ENCODE measurements around the gene FNDC8. TPM values are rescaled to one million over a fixed set of nuclear protein-coding genes. Genes with fewer than 3 reads are reported as not detected.

The FNDC8 gene
- total and polyA plus RNA-seq, 2 donors (not counting 1 experiment from before 2014, with no cell fraction given), result not detected

DNA sequence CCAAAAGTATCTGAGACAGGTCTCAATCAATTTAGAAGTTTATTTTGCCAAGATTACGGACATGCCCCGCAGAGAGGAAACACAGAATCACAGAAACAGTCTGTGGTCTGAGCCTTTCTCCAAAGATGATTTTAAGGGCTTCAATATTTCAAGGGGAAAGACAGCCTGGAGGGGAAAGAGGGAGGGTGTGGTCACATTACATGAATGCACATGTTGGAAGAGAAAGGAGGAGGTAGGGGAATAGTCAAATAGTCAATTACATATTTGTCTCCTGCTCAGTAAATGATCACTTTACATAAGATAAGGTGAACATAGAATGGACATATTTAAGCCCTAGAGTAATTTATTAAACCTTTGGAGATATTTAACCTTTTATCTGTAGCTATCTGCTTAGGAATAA is 38.5 kb downstream of the FNDC8 start:
- TF ChIP-seq, protein P1, sequence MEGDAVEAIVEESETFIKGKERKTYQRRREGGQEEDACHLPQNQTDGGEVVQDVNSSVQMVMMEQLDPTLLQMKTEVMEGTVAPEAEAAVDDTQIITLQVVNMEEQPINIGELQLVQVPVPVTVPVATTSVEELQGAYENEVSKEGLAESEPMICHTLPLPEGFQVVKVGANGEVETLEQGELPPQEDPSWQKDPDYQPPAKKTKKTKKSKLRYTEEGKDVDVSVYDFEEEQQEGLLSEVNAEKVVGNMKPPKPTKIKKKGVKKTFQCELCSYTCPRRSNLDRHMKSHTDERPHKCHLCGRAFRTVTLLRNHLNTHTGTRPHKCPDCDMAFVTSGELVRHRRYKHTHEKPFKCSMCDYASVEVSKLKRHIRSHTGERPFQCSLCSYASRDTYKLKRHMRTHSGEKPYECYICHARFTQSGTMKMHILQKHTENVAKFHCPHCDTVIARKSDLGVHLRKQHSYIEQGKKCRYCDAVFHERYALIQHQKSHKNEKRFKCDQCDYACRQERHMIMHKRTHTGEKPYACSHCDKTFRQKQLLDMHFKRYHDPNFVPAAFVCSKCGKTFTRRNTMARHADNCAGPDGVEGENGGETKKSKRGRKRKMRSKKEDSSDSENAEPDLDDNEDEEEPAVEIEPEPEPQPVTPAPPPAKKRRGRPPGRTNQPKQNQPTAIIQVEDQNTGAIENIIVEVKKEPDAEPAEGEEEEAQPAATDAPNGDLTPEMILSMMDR (IDR thresholded peaks at IDR 0.05), result no peak
- no peak for TF ChIP-seq EZH2 (IDR thresholded peaks at IDR 0.05; ENCODE audit: borderline replicate concordance, insufficient read depth, low read depth, low read length, poor library complexity, severe bottlenecking)
- peaks cover 0 to 22% (median 11%) of the 10 kb centered on the region in 4 experiments for H3K27me3 ChIP-seq (replicated peaks in 1 of 4; ENCODE audit: control extremely low read depth in 1 of 4, control insufficient read depth in 3 of 4, insufficient read depth in 4 of 4, low read length in 3 of 4)
- H3K4me2 ChIP-seq (replicated peaks; ENCODE audit: low read depth, low read length, poor library complexity, severe bottlenecking), result no peak overlapping the region
- no peaks in the 10 kb centered on the region for H3K9me3 ChIP-seq (ENCODE audit: control extremely low read depth in 1 of 3, control insufficient read depth in 2 of 3, insufficient read depth in 1 of 3, low read length in 2 of 3)
- no peaks in the 10 kb centered on the region for H3K4me1 ChIP-seq (ENCODE audit: control insufficient read depth in 2 of 2, insufficient read depth in 2 of 2, low read length in 2 of 2)
- no peak overlapping the region for H2AFZ ChIP-seq (ENCODE audit: insufficient read depth, low read depth, low read length, poor library complexity, severe bottlenecking)
- H3K27ac ChIP-seq (ENCODE audit: low read length in 2 of 2), result no peak overlapping the region
- Mint-ChIP-seq H3K4me3 (no peak overlapping the region), H3K4me1 (no peaks in the 10 kb centered on the region), H3K27ac (no peak overlapping the region), H3K27me3 (peaks cover 54% of the 10 kb centered on the region), H3K9me3 (ENCODE audit: insufficient read depth) (no peaks in the 10 kb centered on the region)
- no peaks in the 10 kb centered on the region for H3K36me3 ChIP-seq (replicated peaks in 1 of 2; ENCODE audit: control extremely low read depth in 1 of 2, control insufficient read depth in 1 of 2, extremely low read depth in 1 of 2, insufficient read depth in 2 of 2, low read length in 1 of 2)
- DNase-seq (no peak), ATAC-seq (ENCODE audit: low read depth) (no peak)
- H3K4me3 ChIP-seq (ENCODE audit: control extremely low read depth in 1 of 5, extremely low read depth in 1 of 5, insufficient read depth in 1 of 5, low read depth in 2 of 5, low read length in 4 of 5), result no peak overlapping the region
- no peaks in the 10 kb centered on the region for H3K79me2 ChIP-seq (ENCODE audit: control insufficient read depth, insufficient read depth, low read length)
- H4K20me1 ChIP-seq (ENCODE audit: control insufficient read depth, insufficient read depth, low read length, poor library complexity, severe bottlenecking), result no peaks in the 10 kb centered on the region
- ChIA-PET CTCF (no interaction called here), POLR2A (no interaction called here)
- 92% methylated on average over 2 of the region's 2 CpGs for WGBS (ENCODE audit: insufficient coverage)
- no peak overlapping the region for H3K9ac ChIP-seq (ENCODE audit: low read length)
- intact Hi-C loops (cut with micrococcal nuclease), result no loop called here

DNA sequence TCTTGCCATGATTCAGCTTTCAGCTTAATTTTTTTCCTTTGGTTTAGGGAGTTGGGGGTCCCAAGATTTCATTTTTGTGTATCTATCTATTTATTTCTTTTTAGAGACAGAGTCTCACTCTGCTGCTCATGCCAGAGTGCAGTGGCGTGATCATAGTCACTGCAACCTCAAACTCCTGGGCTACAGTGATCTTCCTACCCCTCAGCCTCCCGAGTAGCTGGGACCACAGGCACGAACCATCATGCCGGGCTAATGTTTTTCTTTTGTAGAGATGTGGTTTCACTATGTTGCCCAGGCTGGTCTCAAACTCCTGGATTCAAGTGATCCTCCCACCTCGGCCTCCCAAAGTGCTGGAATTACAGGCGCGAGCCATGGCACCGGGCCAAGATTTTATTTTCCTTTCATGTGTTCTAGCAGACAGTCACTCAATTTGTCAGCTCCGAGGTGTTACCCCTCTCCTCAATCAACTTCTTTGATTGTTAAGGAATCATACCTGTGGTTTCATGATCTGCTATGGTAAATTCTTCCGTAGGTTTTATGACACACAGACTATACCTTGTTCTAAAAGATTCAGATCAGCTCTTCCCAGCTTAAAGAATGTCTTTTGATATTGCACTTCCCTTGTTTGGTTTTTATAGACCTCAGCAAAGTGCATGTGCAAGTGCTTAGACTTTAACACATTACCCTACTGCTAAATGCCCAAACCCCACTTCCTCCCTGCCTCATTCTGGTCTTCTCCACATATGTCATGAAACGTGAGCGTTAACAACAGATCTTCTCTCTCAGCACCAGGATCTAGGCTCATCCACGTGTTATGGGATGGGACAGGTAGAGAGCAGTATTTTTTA is 39.2 kb downstream of the FNDC8 start:
- H3K4me3 ChIP-seq (ENCODE audit: control extremely low read depth in 1 of 5, extremely low read depth in 1 of 5, insufficient read depth in 1 of 5, low read depth in 2 of 5, low read length in 4 of 5), result no peak overlapping the region
- H3K9ac ChIP-seq (ENCODE audit: low read length), result no peak overlapping the region
- H3K36me3 ChIP-seq (replicated peaks in 1 of 2; ENCODE audit: control extremely low read depth in 1 of 2, control insufficient read depth in 1 of 2, extremely low read depth in 1 of 2, insufficient read depth in 2 of 2, low read length in 1 of 2), result no peaks in the 10 kb centered on the region
- WGBS (ENCODE audit: insufficient coverage), result 100% methylated on average over 1 of the region's 13 CpGs
- peaks cover 0 to 22% (median 11%) of the 10 kb centered on the region in 4 experiments for H3K27me3 ChIP-seq (replicated peaks in 1 of 4; ENCODE audit: control extremely low read depth in 1 of 4, control insufficient read depth in 3 of 4, insufficient read depth in 4 of 4, low read length in 3 of 4)
- no peak for TF ChIP-seq EZH2 (IDR thresholded peaks at IDR 0.05; ENCODE audit: borderline replicate concordance, insufficient read depth, low read depth, low read length, poor library complexity, severe bottlenecking)
- TF ChIP-seq, protein P1 (IDR thresholded peaks at IDR 0.05), result no peak
- DNase-seq (no peak), ATAC-seq (ENCODE audit: low read depth) (no peak)
- H3K27ac ChIP-seq (ENCODE audit: low read length in 2 of 2), result no peak overlapping the region
- H3K4me3 Mint-ChIP-seq, result no peak overlapping the region
- H4K20me1 ChIP-seq (ENCODE audit: control insufficient read depth, insufficient read depth, low read length, poor library complexity, severe bottlenecking), result no peaks in the 10 kb centered on the region
- no peak overlapping the region for H3K4me2 ChIP-seq (replicated peaks; ENCODE audit: low read depth, low read length, poor library complexity, severe bottlenecking)
- no peaks in the 10 kb centered on the region for H3K9me3 ChIP-seq (ENCODE audit: control extremely low read depth in 1 of 3, control insufficient read depth in 2 of 3, insufficient read depth in 1 of 3, low read length in 2 of 3)
- ChIA-PET CTCF (no interaction called here), POLR2A (no interaction called here)
- no peak overlapping the region for H3K27ac Mint-ChIP-seq
- peaks cover 57% of the 10 kb centered on the region for H3K27me3 Mint-ChIP-seq
- intact Hi-C loops (cut with micrococcal nuclease), result no loop called here
- H2AFZ ChIP-seq (ENCODE audit: insufficient read depth, low read depth, low read length, poor library complexity, severe bottlenecking), result no peak overlapping the region
- H3K9me3 Mint-ChIP-seq (ENCODE audit: insufficient read depth), result no peaks in the 10 kb centered on the region
- no peaks in the 10 kb centered on the region for H3K79me2 ChIP-seq (ENCODE audit: control insufficient read depth, insufficient read depth, low read length)
- no peaks in the 10 kb centered on the region for H3K4me1 Mint-ChIP-seq
- no peaks in the 10 kb centered on the region for H3K4me1 ChIP-seq (ENCODE audit: control insufficient read depth in 2 of 2, insufficient read depth in 2 of 2, low read length in 2 of 2)
